BLaER1 (cell line): ENCODE data around the gene GABRB3.

Source experiments
- H3K27ac ChIP-seq: shearing (Covaris generic); formaldehyde crosslinking; 2 replicates; pipeline ENCODE4 v1.8.1; 2022
- H3K27me3 ChIP-seq: shearing (Covaris generic); formaldehyde crosslinking; 2 replicates; pipeline ENCODE4 v1.8.1; 2022
- H3K36me3 ChIP-seq: shearing (Covaris generic); formaldehyde crosslinking; 2 replicates; pipeline ENCODE4 v1.8.1; 2022
- H3K4me1 ChIP-seq: shearing (Covaris generic); formaldehyde crosslinking; 2 replicates; pipeline ENCODE4 v1.8.1; 2022
- H3K4me2 ChIP-seq: shearing (Covaris generic); formaldehyde crosslinking; 2 replicates; pipeline ENCODE4 v1.8.1; 2022
- H3K4me3 ChIP-seq: shearing (Covaris generic); formaldehyde crosslinking; 2 replicates; pipeline ENCODE4 v1.8.1; 2022
- H3K9ac ChIP-seq: shearing (Covaris generic); formaldehyde crosslinking; 2 replicates; pipeline ENCODE4 v1.8.1; 2022
- H3K9me3 ChIP-seq: shearing (Covaris generic); formaldehyde crosslinking; 2 replicates; pipeline ENCODE4 v1.8.1; 2022
- H4K20me1 ChIP-seq: shearing (Covaris generic); formaldehyde crosslinking; 2 replicates; pipeline ENCODE4 v1.8.1; 2022
- Cebpa-rat ChIP-seq: shearing (Covaris generic); IDR thresholded peaks from 2 replicates; pipeline ENCODE4 v1.8.1; 2022

The GABRB3 gene

DNA sequence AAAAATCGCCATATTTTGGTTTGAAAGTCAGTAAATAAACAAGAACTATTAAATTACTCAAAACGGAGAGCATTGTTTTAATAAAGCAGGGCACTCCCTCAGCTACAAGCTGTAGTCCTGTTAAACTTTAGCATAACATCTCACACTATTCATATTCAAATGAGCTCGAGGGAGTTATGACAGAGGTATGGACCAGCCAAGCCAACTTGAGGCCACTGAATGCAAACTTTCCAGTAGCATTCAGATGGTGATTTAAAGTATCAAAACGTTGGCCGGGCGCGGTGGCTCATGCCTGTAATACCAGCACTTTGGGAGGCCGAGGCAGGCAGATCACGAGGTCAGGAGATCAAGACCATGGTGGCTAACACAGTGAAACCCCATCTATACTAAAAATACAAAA is 132.9 kb downstream of the GABRB3 start:
- TF ChIP-seq Cebpa-rat = no peak
- Histone ChIP-seq H3K4me3 (no peak overlapping the region), H3K27ac (no peak overlapping the region), H3K9ac (no peak overlapping the region), H4K20me1 (no peaks in the 10 kb centered on the region), H3K4me2 (no peak overlapping the region), H3K4me1 (no peaks in the 10 kb centered on the region), H3K27me3 (no peaks in the 10 kb centered on the region), H3K36me3 (no peaks in the 10 kb centered on the region), H3K9me3 (no peaks in the 10 kb centered on the region)

DNA sequence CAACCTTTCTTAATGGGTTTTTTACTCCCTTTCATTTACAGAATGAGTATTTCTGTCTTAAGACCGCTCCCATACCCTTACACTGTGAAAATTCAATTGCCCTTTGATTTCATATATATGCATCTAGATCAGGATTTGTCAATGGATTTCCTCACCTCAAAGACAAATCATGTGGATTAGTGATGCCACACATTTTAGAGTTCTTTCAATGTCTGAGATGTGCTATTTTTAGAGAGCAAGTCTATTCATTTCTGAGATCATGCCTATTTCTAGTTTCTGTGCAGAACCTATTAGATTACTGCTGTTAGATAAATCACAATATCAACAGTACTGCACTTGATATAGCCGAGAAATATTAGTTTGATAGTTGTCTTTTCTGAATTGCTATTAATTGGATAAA is 137.3 kb downstream of the GABRB3 start:
- no peaks in the 10 kb centered on the region for H3K9me3 ChIP-seq
- H3K4me2 ChIP-seq = no peak overlapping the region
- H3K27ac ChIP-seq = no peak overlapping the region
- H3K27me3 ChIP-seq = no peaks in the 10 kb centered on the region
- H3K4me1 ChIP-seq = no peaks in the 10 kb centered on the region
- H4K20me1 ChIP-seq = no peaks in the 10 kb centered on the region
- TF ChIP-seq Cebpa-rat = no peak
- H3K9ac ChIP-seq = no peak overlapping the region
- no peak overlapping the region for H3K4me3 ChIP-seq
- H3K36me3 ChIP-seq = no peaks in the 10 kb centered on the region

DNA sequence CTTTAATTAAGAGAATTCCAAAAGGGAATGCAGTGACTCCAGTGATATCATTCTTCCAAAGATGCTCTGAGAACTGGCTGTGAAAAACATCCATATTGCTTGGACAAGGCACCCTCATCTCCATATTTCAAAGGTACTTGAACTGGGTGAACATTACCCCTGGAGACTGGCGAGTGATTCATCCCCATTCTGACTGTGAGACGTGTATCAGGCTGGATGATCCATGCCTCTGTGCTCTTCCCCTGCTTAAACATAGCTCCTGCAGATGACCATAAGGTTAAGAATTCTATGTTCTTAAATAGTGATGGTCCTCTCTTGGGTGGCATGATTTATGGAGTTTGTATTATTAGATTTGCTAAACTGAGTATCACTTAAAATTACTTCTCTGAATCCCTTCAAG is 137.8 kb downstream of the GABRB3 start:
- Histone ChIP-seq H4K20me1 (no peaks in the 10 kb centered on the region), H3K4me1 (no peaks in the 10 kb centered on the region), H3K9ac (no peak overlapping the region), H3K36me3 (no peaks in the 10 kb centered on the region), H3K27me3 (no peaks in the 10 kb centered on the region), H3K9me3 (no peaks in the 10 kb centered on the region), H3K27ac (no peak overlapping the region), H3K4me3 (no peak overlapping the region), H3K4me2 (no peak overlapping the region)
- TF ChIP-seq Cebpa-rat = no peak

DNA sequence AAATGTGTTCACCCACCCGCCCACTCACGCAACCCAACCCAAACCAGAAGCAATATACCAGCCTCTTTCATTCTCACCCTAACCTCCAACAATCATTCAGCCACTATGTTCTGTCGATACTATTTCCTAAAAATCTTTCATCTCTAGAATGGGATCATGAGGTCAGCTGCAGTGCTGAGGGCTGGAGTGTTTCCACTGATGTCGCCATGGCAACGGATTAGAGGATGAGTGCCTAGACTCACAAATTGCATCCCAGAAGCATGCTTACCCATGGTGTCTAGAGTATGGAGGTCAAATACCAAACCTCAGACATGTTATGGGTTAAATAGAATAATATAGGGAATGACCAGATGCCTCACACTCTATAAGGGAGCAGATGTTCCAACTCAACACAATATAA is 138.5 kb downstream of the GABRB3 start:
- no peak overlapping the region for H3K27ac ChIP-seq
- no peaks in the 10 kb centered on the region for H3K36me3 ChIP-seq
- no peaks in the 10 kb centered on the region for H3K27me3 ChIP-seq
- no peaks in the 10 kb centered on the region for H4K20me1 ChIP-seq
- TF ChIP-seq Cebpa-rat = no peak
- no peak overlapping the region for H3K4me2 ChIP-seq
- H3K9me3 ChIP-seq = peaks cover 2% of the 10 kb centered on the region
- H3K4me1 ChIP-seq = no peaks in the 10 kb centered on the region
- H3K9ac ChIP-seq = no peak overlapping the region
- no peak overlapping the region for H3K4me3 ChIP-seq

DNA sequence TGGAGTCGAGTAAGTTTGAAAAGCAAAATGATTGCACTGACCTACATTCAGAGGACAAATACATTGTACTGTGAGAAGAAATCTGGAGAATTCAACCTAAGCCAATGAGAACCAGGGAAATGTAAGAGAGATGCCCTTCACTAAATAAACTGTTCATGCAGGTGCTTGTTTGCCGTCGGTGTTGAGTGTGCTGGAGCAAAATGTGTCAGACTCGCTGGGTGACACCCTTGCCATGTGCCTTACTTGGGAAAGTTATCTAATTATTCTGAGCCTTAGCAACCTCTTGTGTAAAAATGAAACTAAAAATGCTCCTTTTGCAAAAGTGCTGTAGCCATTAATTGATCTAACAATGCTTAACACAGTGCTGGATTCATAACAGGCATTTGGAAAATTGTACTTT is 140.4 kb downstream of the GABRB3 start:
- no peaks in the 10 kb centered on the region for H3K36me3 ChIP-seq
- no peak for TF ChIP-seq Cebpa-rat

DNA sequence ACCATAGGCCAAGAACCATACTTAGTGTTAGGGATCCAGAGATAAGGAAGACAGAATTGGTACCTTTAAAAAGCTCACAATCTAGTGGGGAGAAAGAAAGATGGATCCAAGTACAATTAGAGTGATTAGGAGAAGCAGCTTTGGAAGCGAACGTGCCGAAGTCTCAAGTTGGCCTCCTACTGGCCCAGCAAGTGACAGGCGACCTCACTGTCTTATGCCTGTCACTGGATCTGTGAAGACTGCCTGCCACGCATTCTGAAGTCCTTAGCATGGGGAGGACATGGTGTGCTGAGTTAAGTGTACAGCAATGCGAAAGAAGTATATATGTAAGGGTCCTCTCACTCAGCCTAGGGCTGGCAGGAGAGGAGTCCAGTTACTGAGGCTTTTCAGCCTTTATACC is 141.0 kb downstream of the GABRB3 start:
- no peak for TF ChIP-seq Cebpa-rat
- H3K36me3 ChIP-seq = no peaks in the 10 kb centered on the region
- no peaks in the 10 kb centered on the region for H4K20me1 ChIP-seq
- H3K4me1 ChIP-seq = no peaks in the 10 kb centered on the region
- no peak overlapping the region for H3K9ac ChIP-seq
- H3K9me3 ChIP-seq = peaks cover 24% of the 10 kb centered on the region
- no peaks in the 10 kb centered on the region for H3K27me3 ChIP-seq
- H3K4me2 ChIP-seq = no peak overlapping the region
- no peak overlapping the region for H3K4me3 ChIP-seq
- no peak overlapping the region for H3K27ac ChIP-seq

More for the DNA sequence above, 140.4 kb downstream of the GABRB3 start:
- no peaks in the 10 kb centered on the region for H4K20me1 ChIP-seq
- no peaks in the 10 kb centered on the region for H3K27me3 ChIP-seq
- H3K27ac ChIP-seq = no peak overlapping the region
- H3K9ac ChIP-seq = no peak overlapping the region
- no peak overlapping the region for H3K4me2 ChIP-seq
- H3K4me1 ChIP-seq = no peaks in the 10 kb centered on the region
- peaks cover 18% of the 10 kb centered on the region for H3K9me3 ChIP-seq
- no peak overlapping the region for H3K4me3 ChIP-seq

DNA sequence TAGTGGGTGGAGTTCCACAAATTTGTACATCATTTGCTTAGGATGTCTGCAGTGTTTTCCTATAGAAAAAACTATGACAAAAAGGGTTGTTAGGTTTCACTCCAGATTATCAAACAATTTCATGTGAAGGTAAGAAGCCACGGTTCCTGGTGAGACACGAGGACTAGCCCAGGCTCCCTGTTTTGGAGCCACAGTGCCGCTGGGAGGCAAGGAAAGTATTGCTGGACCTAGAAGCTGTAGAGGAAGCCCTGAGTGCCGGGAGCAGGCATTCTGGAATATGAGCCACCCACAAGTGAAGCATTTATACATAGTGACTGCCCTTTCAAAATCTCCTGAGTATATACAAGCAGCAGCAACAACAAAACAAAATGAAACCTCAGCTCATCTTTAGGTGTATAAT is 142.0 kb downstream of the GABRB3 start:
- Histone ChIP-seq H4K20me1 (no peaks in the 10 kb centered on the region), H3K9me3 (peaks cover 30% of the 10 kb centered on the region), H3K36me3 (no peaks in the 10 kb centered on the region), H3K4me3 (no peak overlapping the region), H3K9ac (no peak overlapping the region), H3K4me2 (no peak overlapping the region), H3K27ac (no peak overlapping the region), H3K4me1 (no peaks in the 10 kb centered on the region), H3K27me3 (no peaks in the 10 kb centered on the region)
- no peak for TF ChIP-seq Cebpa-rat

DNA sequence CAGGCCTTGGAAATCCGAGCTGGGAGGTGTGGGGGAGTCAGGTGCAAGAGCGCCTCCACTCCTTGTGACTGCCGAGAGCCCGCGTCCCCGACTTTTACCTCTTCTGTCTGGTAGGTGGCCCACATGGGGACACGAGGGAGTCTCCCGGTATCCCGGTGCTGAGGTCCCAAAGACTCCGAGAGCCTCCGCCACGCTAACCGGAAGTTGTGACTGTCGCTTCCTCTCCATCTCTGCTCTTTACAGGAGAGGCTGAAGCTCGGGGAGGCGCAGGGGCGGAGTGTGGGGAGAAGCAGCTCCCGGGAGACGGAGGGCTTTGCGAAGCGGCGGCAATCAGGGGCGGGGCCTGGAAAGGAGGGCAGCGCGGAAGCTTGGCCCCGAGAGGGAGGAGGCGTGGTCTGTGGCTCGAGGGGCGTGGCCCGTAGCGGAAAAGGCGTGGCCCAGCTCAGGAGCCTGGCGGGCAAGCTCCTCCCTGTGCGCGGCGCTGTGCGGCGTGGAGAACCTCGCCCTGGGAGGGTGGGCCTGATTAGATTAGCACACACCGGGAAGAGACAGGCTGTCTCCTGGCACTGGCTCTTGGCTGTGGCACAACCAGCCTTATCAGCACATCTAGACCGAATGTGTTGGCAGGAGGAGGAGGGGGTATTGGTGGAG is 143.9 kb downstream of the GABRB3 start:
- Histone ChIP-seq H3K36me3 (no peaks in the 10 kb centered on the region), H4K20me1 (no peaks in the 10 kb centered on the region), H3K9me3 (peaks cover 30% of the 10 kb centered on the region), H3K4me1 (peaks cover 8% of the 10 kb centered on the region), H3K9ac (no peak overlapping the region), H3K4me3 (no peak overlapping the region), H3K27me3 (no peaks in the 10 kb centered on the region), H3K4me2 (no peak overlapping the region), H3K27ac (no peak overlapping the region)
- no peak for TF ChIP-seq Cebpa-rat

DNA sequence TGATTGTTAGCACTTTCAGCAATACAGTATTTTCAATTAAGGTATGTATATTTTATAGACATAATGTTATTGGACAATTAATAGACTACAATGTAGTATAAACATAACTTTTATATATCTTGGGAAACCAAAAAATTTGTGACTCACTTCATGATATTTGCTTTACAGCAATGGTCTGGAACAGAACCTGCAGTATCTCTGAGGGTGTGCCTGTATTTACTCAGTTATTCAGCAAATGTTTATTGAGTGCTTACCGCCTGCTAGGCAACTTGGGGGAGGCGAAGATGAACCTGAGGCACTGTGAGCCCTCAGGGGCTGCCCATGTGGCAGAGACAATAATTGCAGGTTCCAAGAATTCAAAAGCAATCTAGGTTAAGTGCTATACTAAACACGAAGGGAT is 144.8 kb downstream of the GABRB3 start:
- peaks cover 2% of the 10 kb centered on the region; the same call in 1 of the 2 replicates for H3K27me3 ChIP-seq
- H3K4me1 ChIP-seq = peaks cover 12% of the 10 kb centered on the region
- H4K20me1 ChIP-seq = no peaks in the 10 kb centered on the region
- no peak overlapping the region for H3K4me2 ChIP-seq
- no peaks in the 10 kb centered on the region for H3K36me3 ChIP-seq
- no peak for TF ChIP-seq Cebpa-rat
- H3K4me3 ChIP-seq = no peak overlapping the region
- peaks cover 30% of the 10 kb centered on the region for H3K9me3 ChIP-seq
- no peak overlapping the region for H3K9ac ChIP-seq
- H3K27ac ChIP-seq = no peak overlapping the region

DNA sequence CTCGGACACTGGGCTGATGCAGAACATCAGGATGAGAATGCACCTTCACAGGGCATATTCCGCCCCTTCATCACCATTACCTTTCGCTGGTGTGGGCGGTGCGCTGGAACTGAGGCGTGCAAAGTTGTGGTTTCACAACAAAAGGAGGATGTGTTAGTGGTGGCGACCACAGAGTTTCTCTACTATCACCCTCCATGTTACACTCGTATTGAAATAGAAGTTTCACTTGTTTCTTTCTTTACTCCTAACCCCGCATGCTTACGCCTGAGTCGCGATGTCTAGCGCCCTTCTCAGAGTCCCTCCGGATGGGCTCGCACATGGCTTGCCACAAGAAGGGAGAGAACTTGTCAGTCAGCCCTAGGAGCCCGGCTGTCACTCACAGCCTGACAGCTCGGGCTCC is 148.7 kb downstream of the GABRB3 start:
- Histone ChIP-seq H3K9ac (no peak overlapping the region), H3K27me3 (peaks cover 4% of the 10 kb centered on the region; the same call in 1 of the 2 replicates), H3K4me2 (peak overlapping the region; percentile 58), H3K36me3 (no peaks in the 10 kb centered on the region), H4K20me1 (no peaks in the 10 kb centered on the region), H3K9me3 (peaks cover 26% of the 10 kb centered on the region), H3K27ac (no peak overlapping the region), H3K4me3 (no peak overlapping the region), H3K4me1 (peaks cover 12% of the 10 kb centered on the region)
- TF ChIP-seq Cebpa-rat = no peak

DNA sequence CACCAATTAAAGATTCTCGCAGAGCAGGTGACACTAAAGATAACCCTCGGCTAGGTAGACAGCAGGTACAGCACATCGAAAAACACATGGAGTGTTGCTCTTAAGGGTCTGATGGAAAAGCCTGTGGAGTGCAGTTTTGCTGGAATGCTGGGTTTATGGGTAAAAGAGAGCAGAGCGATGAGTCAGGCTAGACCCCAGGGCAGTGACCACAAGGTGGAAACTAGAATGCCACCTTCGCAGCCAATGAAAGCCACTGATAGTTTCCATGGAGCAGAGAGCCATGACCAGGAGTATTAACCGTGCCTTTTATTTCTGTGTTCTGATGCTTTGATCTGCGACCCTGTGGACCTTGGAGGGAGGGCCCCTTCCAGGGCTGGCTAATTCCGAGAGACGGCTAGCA is 149.8 kb downstream of the GABRB3 start:
- Histone ChIP-seq H3K27ac (no peak overlapping the region), H3K9ac (no peak overlapping the region), H3K4me1 (peaks cover 12% of the 10 kb centered on the region), H3K4me2 (no peak overlapping the region), H4K20me1 (no peaks in the 10 kb centered on the region), H3K27me3 (peaks cover 4% of the 10 kb centered on the region; the same call in 1 of the 2 replicates), H3K9me3 (peaks cover 16% of the 10 kb centered on the region), H3K4me3 (no peak overlapping the region), H3K36me3 (no peaks in the 10 kb centered on the region)
- TF ChIP-seq Cebpa-rat = no peak
